ENCODE data around the gene FOXD1. TPM values are rescaled to one million over a fixed set of nuclear protein-coding genes. Genes with fewer than 3 reads are reported as not detected.

FOXD1 gene
- total RNA-seq, 3 donors from 2014 or later (not counting 1 experiment from before 2014, with no cell fraction given), result 0.31 to 0.63 (median 0.41) TPM

GRCh38 chr5:73486119-73486899, 37.7 kb upstream of the FOXD1 start:
- no peak overlapping the region for H3K4me3 Mint-ChIP-seq
- ATAC-seq (no peak), DNase-seq (no peak)
- intact Hi-C loops (cut with micrococcal nuclease), result no loop called here
- Histone ChIP-seq H3K36me3 (ENCODE audit: control insufficient read depth, insufficient read depth, low read length) (no peaks in the 10 kb centered on the region), H3K27ac (ENCODE audit: low read length) (no peak overlapping the region), H3K4me1 (ENCODE audit: control insufficient read depth, insufficient read depth, low read length) (no peaks in the 10 kb centered on the region), H3K9me3 (ENCODE audit: control insufficient read depth, insufficient read depth, low read length) (no peaks in the 10 kb centered on the region), H3K4me3 (ENCODE audit: low read length) (no peak overlapping the region), H3K27me3 (ENCODE audit: control insufficient read depth, insufficient read depth, low read length) (no peaks in the 10 kb centered on the region)
- H3K4me1 Mint-ChIP-seq, result no peaks in the 10 kb centered on the region
- H3K9me3 Mint-ChIP-seq, result no peaks in the 10 kb centered on the region
- H3K27me3 Mint-ChIP-seq (ENCODE audit: low read depth in 2 of 2), result peaks cover 40 to 43% of the 10 kb centered on the region in 2 donors
- 75% methylated on average over 3 of the region's 3 CpGs for WGBS (ENCODE audit: insufficient coverage)
- no peak overlapping the region for H3K27ac Mint-ChIP-seq
- no peaks in the 10 kb centered on the region for H3K36me3 Mint-ChIP-seq
- no peak for TF ChIP-seq CTCF (IDR thresholded peaks at IDR 0.05)

- WGBS (ENCODE audit: insufficient coverage), result 87% methylated on average over 3 of the region's 3 CpGs
These were observed 37.1 kb upstream of the FOXD1 start for GRCh38 chr5:73485715-73486114.

GRCh38 chr5:73484511-73484910, 35.9 kb upstream of the FOXD1 start:
- WGBS (ENCODE audit: insufficient coverage), result 100% methylated on average over 1 of the region's 1 CpG
- peaks cover 45 to 53% of the 10 kb centered on the region in 2 donors for H3K27me3 Mint-ChIP-seq (ENCODE audit: low read depth in 2 of 2)
- intact Hi-C loops (cut with micrococcal nuclease), result no loop called here

More at GRCh38 chr5:73485715-73486114, 37.1 kb upstream of the FOXD1 start:
- no peak overlapping the region for H3K4me3 Mint-ChIP-seq
- Histone ChIP-seq H3K4me1 (ENCODE audit: control insufficient read depth, insufficient read depth, low read length) (no peaks in the 10 kb centered on the region), H3K9me3 (ENCODE audit: control insufficient read depth, insufficient read depth, low read length) (no peaks in the 10 kb centered on the region), H3K27me3 (ENCODE audit: control insufficient read depth, insufficient read depth, low read length) (no peaks in the 10 kb centered on the region), H3K36me3 (ENCODE audit: control insufficient read depth, insufficient read depth, low read length) (no peaks in the 10 kb centered on the region), H3K27ac (ENCODE audit: low read length) (no peak overlapping the region), H3K4me3 (ENCODE audit: low read length) (no peak overlapping the region)
- no peak for DNase-seq
- no peak for ATAC-seq
- intact Hi-C loops (cut with micrococcal nuclease), result no loop called here
- no peaks in the 10 kb centered on the region for H3K4me1 Mint-ChIP-seq
- peaks cover 39 to 41% of the 10 kb centered on the region in 2 donors for H3K27me3 Mint-ChIP-seq (ENCODE audit: low read depth in 2 of 2)
- no peak for TF ChIP-seq CTCF (IDR thresholded peaks at IDR 0.05)
- no peak overlapping the region for H3K27ac Mint-ChIP-seq
- no peaks in the 10 kb centered on the region for H3K9me3 Mint-ChIP-seq
- H3K36me3 Mint-ChIP-seq, result no peaks in the 10 kb centered on the region

More at GRCh38 chr5:73484511-73484910, 35.9 kb upstream of the FOXD1 start:
- H3K9me3 ChIP-seq (ENCODE audit: control insufficient read depth, insufficient read depth, low read length), result no peaks in the 10 kb centered on the region
- no peak overlapping the region for H3K4me3 ChIP-seq (ENCODE audit: low read length)
- no peaks in the 10 kb centered on the region for H3K4me1 ChIP-seq (ENCODE audit: control insufficient read depth, insufficient read depth, low read length)
- H3K27ac ChIP-seq (ENCODE audit: low read length), result no peak overlapping the region
- no peaks in the 10 kb centered on the region for H3K27me3 ChIP-seq (ENCODE audit: control insufficient read depth, insufficient read depth, low read length)
- no peak overlapping the region for H3K27ac Mint-ChIP-seq
- DNase-seq, result no peak
- H3K36me3 Mint-ChIP-seq, result no peaks in the 10 kb centered on the region
- no peaks in the 10 kb centered on the region for H3K9me3 Mint-ChIP-seq
- TF ChIP-seq CTCF (IDR thresholded peaks at IDR 0.05), result no peak
- ATAC-seq, result no peak
- H3K4me3 Mint-ChIP-seq, result no peak overlapping the region
- H3K4me1 Mint-ChIP-seq, result no peaks in the 10 kb centered on the region
- no peaks in the 10 kb centered on the region for H3K36me3 ChIP-seq (ENCODE audit: control insufficient read depth, insufficient read depth, low read length)

Measured in natural killer cell (primary cell).